SK-N-SH (cell line): Measurements from ENCODE around the gene KLHL25. TPM values are rescaled to one million over a fixed set of nuclear protein-coding genes. Genes with fewer than 3 reads are reported as not detected.

Experiments used
- CTCF ChIA-PET: fragments of 300-600, 350-600 bp; formaldehyde crosslinking; extraction: SDS; loops from one replicate; lab custom pipeline; 2021; lab: Yijun Ruan, JAX
- POLR2A ChIA-PET: fragments of 350-600 bp; sonication (Branson Sonifier 250); formaldehyde crosslinking; extraction: SDS; loops from one replicate; lab custom pipeline; 2020; ENCODE audit warnings: antibody characterized with exemption, inconsistent platforms; lab: Yijun Ruan, JAX
- DNase-seq: peaks from one replicate; pipeline ENCODE4 v3.0.0; 2012
- H2AFZ ChIP-seq: fragments of 200-600 bp; sonication (generic); 2 replicates; pipeline ENCODE4 v1.8.1; 2016; ENCODE audit warnings: antibody characterized with exemption, mild to moderate bottlenecking, low read depth
- H3F3A ChIP-seq: fragments of 200-600 bp; sonication (generic); replicated peaks from 2 replicates; pipeline ENCODE3; 2016; ENCODE audit warnings: antibody characterized with exemption, mild to moderate bottlenecking; ENCODE audit not compliant: insufficient read depth
- H3K27ac ChIP-seq, 2 experiments: fragments of 200-500 bp in 1 of 2; fragments of 200-600 bp in 1 of 2; sonication (Bioruptor generic) in 1 of 2; sonication (generic), shearing (Covaris generic) in 1 of 2; 2 replicates each; pipeline versions ENCODE4 v1.5.1 to v1.6.1; 2014 to 2016; ENCODE audit warnings: low read depth in 2 of 2, inconsistent platforms in 1 of 2, low read length in 1 of 2, mild to moderate bottlenecking in 1 of 2, mixed read lengths in 1 of 2
- H3K27me3 ChIP-seq: fragments of 200-600 bp; sonication (generic), shearing (Covaris generic); 2 replicates; pipeline ENCODE4 v1.6.1; 2016; ENCODE audit warnings: mixed run types; ENCODE audit not compliant: insufficient read depth
- H3K36me3 ChIP-seq, 2 experiments: fragments of 200-500 bp in 1 of 2; fragments of 200-600 bp in 1 of 2; sonication (Bioruptor generic) in 1 of 2; sonication (generic) in 1 of 2; replicated peaks in 1 of 2; 2 replicates each; pipeline versions ENCODE3 to v1.5.1; 2014 to 2016; ENCODE audit warnings: low read length in 1 of 2, mild to moderate bottlenecking in 1 of 2; ENCODE audit not compliant: insufficient read depth in 2 of 2, control insufficient read depth in 1 of 2
- H3K4me1 ChIP-seq, 2 experiments: fragments of 200-500 bp in 1 of 2; fragments of 200-600 bp in 1 of 2; sonication (Bioruptor generic) in 1 of 2; sonication (generic), shearing (Covaris generic) in 1 of 2; 2 replicates each; pipeline versions ENCODE4 v1.5.1 to v1.6.1; 2014 to 2016; ENCODE audit warnings: low read depth in 1 of 2, low read length in 1 of 2, mixed run types in 1 of 2; ENCODE audit not compliant: insufficient read depth in 2 of 2, control insufficient read depth in 1 of 2
- H3K4me2 ChIP-seq: fragments of 200-600 bp; sonication (generic), shearing (Covaris generic); 2 replicates; pipeline ENCODE4 v1.6.1; 2017; ENCODE audit warnings: mixed run types
- H3K4me3 ChIP-seq, 2 experiments: fragments of 200-500 bp in 1 of 2; fragments of 200-600 bp in 1 of 2; sonication (Bioruptor generic) in 1 of 2; sonication (generic), shearing (Covaris generic) in 1 of 2; 2 replicates each; pipeline versions ENCODE4 v1.5.1 to v1.8.1; 2014 to 2016; ENCODE audit warnings: low read depth in 2 of 2, inconsistent platforms in 1 of 2, low read length in 1 of 2, mild to moderate bottlenecking in 1 of 2, mixed read lengths in 1 of 2, moderate library complexity in 1 of 2
- H3K79me2 ChIP-seq: fragments of 200-600 bp; sonication (generic); 2 replicates; pipeline ENCODE4 v1.8.1; 2017; ENCODE audit warnings: mild to moderate bottlenecking; ENCODE audit not compliant: insufficient read depth
- H3K9ac ChIP-seq: fragments of 200-600 bp; sonication (generic); 2 replicates; pipeline ENCODE4 v1.6.1; 2017; ENCODE audit warnings: mixed run types
- H3K9me2 ChIP-seq: fragments of 200-600 bp; sonication (generic); 2 replicates; pipeline ENCODE4 v1.6.1; 2017; ENCODE audit warnings: mixed run types
- H3K9me3 ChIP-seq: fragments of 200-600 bp; sonication (generic); 2 replicates; pipeline ENCODE4 v1.6.1; 2017; ENCODE audit warnings: mixed run types, mild to moderate bottlenecking, moderate library complexity
- H4K20me1 ChIP-seq: fragments of 200-600 bp; sonication (generic); 2 replicates; pipeline ENCODE4 v1.6.1; 2017; ENCODE audit warnings: mild to moderate bottlenecking, mixed run types; ENCODE audit not compliant: insufficient read depth
- CHD2 ChIP-seq: fragments of 150-350 bp; IDR thresholded peaks from 2 replicates; pipeline ENCODE4 v1.6.1; 2018; ENCODE audit warnings: low read length; ENCODE audit not compliant: partially characterized antibody
- EP300 ChIP-seq, 2 experiments: IDR thresholded peaks; 2 replicates each; pipeline versions ENCODE4 v1.4.0 to v1.6.1; 2012; ENCODE audit warnings: borderline replicate concordance in 1 of 2, low read depth in 1 of 2, low read length in 1 of 2
- MEF2A ChIP-seq: IDR thresholded peaks from 2 replicates; pipeline ENCODE4 v1.4.0; 2012; ENCODE audit warnings: low read depth, borderline replicate concordance
- NRF1 ChIP-seq: IDR thresholded peaks from 2 replicates; pipeline ENCODE4 v1.6.1; 2012; ENCODE audit warnings: low read depth, mild to moderate bottlenecking, low read length
- RCOR1 ChIP-seq: fragments of 150-350 bp; IDR thresholded peaks from 2 replicates; pipeline ENCODE4 v1.6.1; 2017; ENCODE audit warnings: antibody characterized with exemption, low read length
- RXRA ChIP-seq: IDR thresholded peaks from 2 replicates; pipeline ENCODE4 v1.4.0; 2012; ENCODE audit warnings: low read depth, mild to moderate bottlenecking, borderline replicate concordance
- SMC3 ChIP-seq: IDR thresholded peaks from 2 replicates; pipeline ENCODE4 v1.6.1; 2012; ENCODE audit warnings: low read depth, low read length, improper control_type of control experiment
- TEAD4 ChIP-seq: IDR thresholded peaks from 2 replicates; pipeline ENCODE4 v1.4.0; 2012; ENCODE audit warnings: mild to moderate bottlenecking, borderline replicate concordance; ENCODE audit not compliant: insufficient read depth
- WGBS: methylation state at CpG from one replicate; pipeline ENCODE4 v1.1.6; 2017; ENCODE audit warnings: low lambda C conversion rate; 5-methylcytosine and 5-hydroxymethylcytosine counted together
- polyA plus RNA-seq, 3 experiments: library from polyadenylated mRNA; depleted of rRNA; stranded (reverse); fragments of >200 nt; gene quantifications; 2 replicates each; pipeline ENCODE4 v1.2.3, GENCODE V29; 2012
- TF ChIP-seq, protein P1 (sequence below): IDR thresholded peaks from 2 replicates; pipeline ENCODE4 v1.6.1; 2012; ENCODE audit warnings: mild to moderate bottlenecking, low read depth, low read length, moderate library complexity
- TF ChIP-seq, protein P2 (sequence below): IDR thresholded peaks from 2 replicates; pipeline ENCODE4 v1.4.0; 2012; ENCODE audit warnings: low read depth, borderline replicate concordance

KLHL25 gene
- polyA plus RNA-seq, 1 of the 3 experiments (the other 2 are of a cell fraction): 4.5 TPM

DNA sequence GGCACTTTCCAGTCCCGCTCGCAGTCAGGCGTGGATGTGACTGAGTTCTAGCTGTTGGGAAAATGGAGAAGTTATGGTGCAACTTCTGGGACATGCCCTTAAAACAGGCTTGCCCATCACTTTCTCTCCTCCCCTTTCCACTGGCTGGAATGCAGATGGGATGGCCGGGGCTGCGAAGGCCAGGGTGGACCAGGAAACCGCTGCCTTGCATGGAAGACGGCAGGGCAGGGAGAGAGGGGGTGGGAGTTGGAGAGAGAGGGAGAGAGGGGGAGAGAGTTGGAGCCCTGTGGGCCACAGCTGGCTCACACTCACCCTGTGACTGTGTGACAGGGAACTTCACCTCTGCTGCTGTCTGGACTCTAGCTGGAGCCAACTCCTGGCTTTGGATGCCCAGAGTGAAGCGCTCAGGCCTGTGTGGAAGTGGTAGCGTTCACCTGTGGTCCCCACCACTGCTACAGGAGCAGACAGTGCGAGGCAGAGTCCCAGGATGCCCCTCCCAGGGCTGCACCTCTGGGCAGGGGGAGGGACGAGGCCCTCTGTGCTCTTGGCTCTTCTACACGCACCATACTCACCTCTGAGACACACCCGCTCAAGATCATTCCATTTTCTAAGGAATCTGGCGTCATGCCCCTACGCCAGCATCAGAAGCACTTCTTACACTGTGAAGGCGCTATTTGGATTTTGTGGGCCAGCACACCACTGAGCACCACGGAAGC is 36.6 kb downstream of the KLHL25 start:
- Histone ChIP-seq H3K27ac (no peak overlapping the region), H3K79me2 (no peaks in the 10 kb centered on the region), H3K4me3 (no peak overlapping the region), H2AFZ (no peak overlapping the region), H3F3A (no peaks in the 10 kb centered on the region), H3K4me2 (no peak overlapping the region), H3K36me3 (peaks cover 0 to 12% of the 10 kb centered on the region in 2 experiments), H4K20me1 (no peaks in the 10 kb centered on the region), H3K9me3 (no peaks in the 10 kb centered on the region), H3K9me2 (no peaks in the 10 kb centered on the region), H3K4me1 (peaks cover 0 to 47% of the 10 kb centered on the region in 2 experiments; a peak in 1 of 4 replicates)
- no peak for DNase-seq
- POLR2A ChIA-PET: no interaction called here
- TF ChIP-seq RXRA: no peak
- no peak for TF ChIP-seq RCOR1
- no peak for TF ChIP-seq MEF2A
- TF ChIP-seq, protein P1, sequence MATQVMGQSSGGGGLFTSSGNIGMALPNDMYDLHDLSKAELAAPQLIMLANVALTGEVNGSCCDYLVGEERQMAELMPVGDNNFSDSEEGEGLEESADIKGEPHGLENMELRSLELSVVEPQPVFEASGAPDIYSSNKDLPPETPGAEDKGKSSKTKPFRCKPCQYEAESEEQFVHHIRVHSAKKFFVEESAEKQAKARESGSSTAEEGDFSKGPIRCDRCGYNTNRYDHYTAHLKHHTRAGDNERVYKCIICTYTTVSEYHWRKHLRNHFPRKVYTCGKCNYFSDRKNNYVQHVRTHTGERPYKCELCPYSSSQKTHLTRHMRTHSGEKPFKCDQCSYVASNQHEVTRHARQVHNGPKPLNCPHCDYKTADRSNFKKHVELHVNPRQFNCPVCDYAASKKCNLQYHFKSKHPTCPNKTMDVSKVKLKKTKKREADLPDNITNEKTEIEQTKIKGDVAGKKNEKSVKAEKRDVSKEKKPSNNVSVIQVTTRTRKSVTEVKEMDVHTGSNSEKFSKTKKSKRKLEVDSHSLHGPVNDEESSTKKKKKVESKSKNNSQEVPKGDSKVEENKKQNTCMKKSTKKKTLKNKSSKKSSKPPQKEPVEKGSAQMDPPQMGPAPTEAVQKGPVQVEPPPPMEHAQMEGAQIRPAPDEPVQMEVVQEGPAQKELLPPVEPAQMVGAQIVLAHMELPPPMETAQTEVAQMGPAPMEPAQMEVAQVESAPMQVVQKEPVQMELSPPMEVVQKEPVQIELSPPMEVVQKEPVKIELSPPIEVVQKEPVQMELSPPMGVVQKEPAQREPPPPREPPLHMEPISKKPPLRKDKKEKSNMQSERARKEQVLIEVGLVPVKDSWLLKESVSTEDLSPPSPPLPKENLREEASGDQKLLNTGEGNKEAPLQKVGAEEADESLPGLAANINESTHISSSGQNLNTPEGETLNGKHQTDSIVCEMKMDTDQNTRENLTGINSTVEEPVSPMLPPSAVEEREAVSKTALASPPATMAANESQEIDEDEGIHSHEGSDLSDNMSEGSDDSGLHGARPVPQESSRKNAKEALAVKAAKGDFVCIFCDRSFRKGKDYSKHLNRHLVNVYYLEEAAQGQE: no peak
- TF ChIP-seq NRF1: no peak
- no peak for TF ChIP-seq SMC3
- TF ChIP-seq EP300 (IDR thresholded peaks at IDR 0.05; ENCODE audit: borderline replicate concordance in 1 of 2, low read depth in 1 of 2, low read length in 1 of 2): no peak
- TF ChIP-seq TEAD4: no peak
- no peak for TF ChIP-seq CHD2
- TF ChIP-seq, protein P2, sequence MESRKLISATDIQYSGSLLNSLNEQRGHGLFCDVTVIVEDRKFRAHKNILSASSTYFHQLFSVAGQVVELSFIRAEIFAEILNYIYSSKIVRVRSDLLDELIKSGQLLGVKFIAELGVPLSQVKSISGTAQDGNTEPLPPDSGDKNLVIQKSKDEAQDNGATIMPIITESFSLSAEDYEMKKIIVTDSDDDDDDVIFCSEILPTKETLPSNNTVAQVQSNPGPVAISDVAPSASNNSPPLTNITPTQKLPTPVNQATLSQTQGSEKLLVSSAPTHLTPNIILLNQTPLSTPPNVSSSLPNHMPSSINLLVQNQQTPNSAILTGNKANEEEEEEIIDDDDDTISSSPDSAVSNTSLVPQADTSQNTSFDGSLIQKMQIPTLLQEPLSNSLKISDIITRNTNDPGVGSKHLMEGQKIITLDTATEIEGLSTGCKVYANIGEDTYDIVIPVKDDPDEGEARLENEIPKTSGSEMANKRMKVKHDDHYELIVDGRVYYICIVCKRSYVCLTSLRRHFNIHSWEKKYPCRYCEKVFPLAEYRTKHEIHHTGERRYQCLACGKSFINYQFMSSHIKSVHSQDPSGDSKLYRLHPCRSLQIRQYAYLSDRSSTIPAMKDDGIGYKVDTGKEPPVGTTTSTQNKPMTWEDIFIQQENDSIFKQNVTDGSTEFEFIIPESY: no peak
- TF ChIP-seq, all 33 proteins: peak for 0
- 98% methylated on average over 14 of the region's 17 CpGs for WGBS
- Histone ChIP-seq H3K27me3 (no peaks in the 10 kb centered on the region), H3K9ac (no peak overlapping the region)
- CTCF ChIA-PET: interaction anchor here (1.7 to 2.5 kb wide), 2 partner anchors 12 to 74 kb away, joined by 4 to 8 read pairs; no protein-coding TSS in a partner anchor
